ENCODE data around the gene TGIF1. TPM values are rescaled to one million over a fixed set of nuclear protein-coding genes. Genes with fewer than 3 reads are reported as not detected.

The TGIF1 gene
- total RNA-seq, 1 donor from 2014 or later: 8.1 TPM

DNA sequence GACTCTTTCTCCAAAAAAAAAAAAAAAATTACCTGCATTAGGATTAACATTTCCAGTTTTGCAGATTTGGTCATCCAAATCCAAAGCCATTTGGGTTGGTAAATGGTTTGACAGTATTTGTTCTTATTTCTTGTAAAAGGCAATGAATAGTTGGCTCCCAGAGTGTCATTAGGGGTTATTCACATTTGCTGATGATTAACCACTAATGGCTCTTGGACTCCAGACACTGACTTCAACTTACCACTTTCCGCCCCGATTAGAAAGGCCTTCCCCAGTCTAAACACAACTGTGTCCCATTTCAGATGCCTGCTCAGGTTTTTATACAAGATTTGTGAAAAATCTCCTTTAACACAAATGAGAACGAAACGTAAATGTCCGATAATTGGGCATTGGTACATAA lies 9.6 kb upstream of the TGIF1 start:
- no peak overlapping the region for H3K27ac ChIP-seq (replicated peaks)
- H3K36me3 ChIP-seq: no peaks in the 10 kb centered on the region
- no peaks in the 10 kb centered on the region for H3K9me3 ChIP-seq (replicated peaks)
- intact Hi-C loops (cut with micrococcal nuclease): loop anchor here (10.0 kb wide), 2 partner anchors 224 to 526 kb away; no protein-coding TSS in a partner anchor
- no peak for DNase-seq
- no peaks in the 10 kb centered on the region for H3K27me3 ChIP-seq (ENCODE audit: low read depth)
- H3K4me1 ChIP-seq: peaks cover 4% of the 10 kb centered on the region
- H3K4me3 ChIP-seq: no peak overlapping the region
- no peak for TF ChIP-seq CTCF (IDR thresholded peaks at IDR 0.05; ENCODE audit: borderline replicate concordance)

DNA sequence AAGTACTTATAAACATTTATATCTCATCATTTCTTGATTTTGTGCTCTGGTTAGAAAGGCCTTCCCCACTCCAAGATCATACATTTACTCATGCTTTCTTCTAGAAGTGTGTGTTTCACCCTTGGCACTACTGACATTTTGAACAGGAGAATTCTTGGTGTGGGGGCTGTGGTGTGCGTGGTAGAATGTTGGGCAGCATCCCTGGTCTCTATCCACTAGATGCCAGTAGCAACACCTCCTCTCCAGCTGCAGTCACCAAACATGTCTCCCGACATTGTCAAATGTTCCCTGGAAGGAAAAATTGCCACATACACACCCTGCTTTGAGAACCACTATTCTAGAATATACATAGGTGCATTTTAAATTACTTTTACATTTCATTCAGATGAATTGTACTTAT lies 8.7 kb upstream of the TGIF1 start:
- Histone ChIP-seq H3K27ac (replicated peaks) (no peak overlapping the region), H3K4me1 (peaks cover 6% of the 10 kb centered on the region), H3K27me3 (ENCODE audit: low read depth) (no peaks in the 10 kb centered on the region), H3K9me3 (replicated peaks) (no peaks in the 10 kb centered on the region), H3K4me3 (no peak overlapping the region), H3K36me3 (no peaks in the 10 kb centered on the region)
- intact Hi-C loops (cut with micrococcal nuclease): loop anchor here (10.0 kb wide), 2 partner anchors 224 to 526 kb away; no protein-coding TSS in a partner anchor
- no peak for DNase-seq
- peak; percentile 55 for TF ChIP-seq CTCF (IDR thresholded peaks at IDR 0.05; ENCODE audit: borderline replicate concordance)

- no peaks in the 10 kb centered on the region for H3K27me3 ChIP-seq (ENCODE audit: low read depth)
- H3K9me3 ChIP-seq (replicated peaks): no peaks in the 10 kb centered on the region
- DNase-seq: no peak
- H3K4me1 ChIP-seq: peaks cover 21% of the 10 kb centered on the region
- intact Hi-C loops (cut with micrococcal nuclease): loop anchor here (10.0 kb wide), 2 partner anchors 222 to 528 kb away; no protein-coding TSS in a partner anchor
- TF ChIP-seq CTCF (IDR thresholded peaks at IDR 0.05; ENCODE audit: borderline replicate concordance): no peak
- no peaks in the 10 kb centered on the region for H3K36me3 ChIP-seq
- no peak overlapping the region for H3K4me3 ChIP-seq
- no peak overlapping the region for H3K27ac ChIP-seq (replicated peaks)
Observed at GRCh38 chr18:3442919-3443318, 7.1 kb upstream of the TGIF1 start.

DNA sequence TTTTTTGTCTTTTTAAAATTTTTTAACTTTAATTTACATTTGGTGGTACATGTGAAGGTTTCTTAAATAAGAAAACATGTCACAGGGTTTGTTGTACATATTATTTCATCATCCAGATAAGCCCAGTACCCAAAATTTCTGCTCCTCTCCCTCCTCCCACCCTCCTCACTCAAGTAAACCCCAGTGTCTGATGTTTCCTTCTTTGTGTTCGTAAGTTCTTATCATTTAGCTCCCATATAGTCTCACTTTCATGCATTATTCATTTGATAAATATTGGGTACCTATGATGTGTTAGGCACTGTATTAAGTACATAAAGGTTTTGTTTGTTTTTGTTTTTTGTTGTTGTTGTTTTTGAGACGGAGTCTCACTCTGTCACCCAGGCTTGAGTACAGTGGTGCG lies 5.7 kb upstream of the TGIF1 start:
- TF ChIP-seq CTCF (IDR thresholded peaks at IDR 0.05; ENCODE audit: borderline replicate concordance): no peak
- no peak overlapping the region for H3K4me3 ChIP-seq
- no peak overlapping the region for H3K27ac ChIP-seq (replicated peaks)
- H3K27me3 ChIP-seq (ENCODE audit: low read depth): no peaks in the 10 kb centered on the region
- no peaks in the 10 kb centered on the region for H3K9me3 ChIP-seq (replicated peaks)
- DNase-seq: no peak
- H3K4me1 ChIP-seq: peaks cover 32% of the 10 kb centered on the region
- intact Hi-C loops (cut with micrococcal nuclease): loop anchor here (10.0 kb wide), 2 partner anchors 221 to 529 kb away; no protein-coding TSS in a partner anchor
- no peaks in the 10 kb centered on the region for H3K36me3 ChIP-seq

DNA sequence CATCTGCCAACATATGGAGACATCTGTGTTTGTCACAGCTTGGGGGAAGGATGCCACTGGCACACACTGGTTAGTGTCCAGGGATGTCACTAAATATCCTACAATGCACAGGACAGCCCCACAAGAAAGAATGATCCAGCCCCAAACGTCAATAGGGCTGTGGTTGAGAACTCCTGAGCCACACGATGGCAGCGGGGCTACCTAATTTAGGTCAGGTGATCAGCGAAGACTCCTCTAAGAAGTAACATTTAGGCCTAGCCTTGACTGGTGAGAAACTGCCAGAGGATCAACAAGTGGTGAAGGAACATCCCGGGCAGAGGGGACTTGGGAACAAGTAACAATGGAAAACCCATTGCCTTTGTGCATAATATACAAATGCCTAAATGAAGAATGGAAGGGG lies 5.0 kb upstream of the TGIF1 start:
- TF ChIP-seq CTCF (IDR thresholded peaks at IDR 0.05; ENCODE audit: borderline replicate concordance): no peak
- H3K27ac ChIP-seq (replicated peaks): no peak overlapping the region

More for the DNA sequence above, 5.0 kb upstream of the TGIF1 start:
- peaks cover 38% of the 10 kb centered on the region for H3K4me1 ChIP-seq
- no peak overlapping the region for H3K4me3 ChIP-seq
- intact Hi-C loops (cut with micrococcal nuclease): loop anchor here (10.0 kb wide), 2 partner anchors 220 to 530 kb away; no protein-coding TSS in a partner anchor
- H3K36me3 ChIP-seq: no peaks in the 10 kb centered on the region
- no peaks in the 10 kb centered on the region for H3K27me3 ChIP-seq (ENCODE audit: low read depth)
- DNase-seq: no peak
- H3K9me3 ChIP-seq (replicated peaks): no peaks in the 10 kb centered on the region

Data from left ventricle myocardium inferior (tissue), 1 donor.